D721Med (cell line): ENCODE data around the gene AKAP9.

Experiments used
- DNase-seq: peaks from one replicate; pipeline ENCODE4 v3.0.0; 2011; ENCODE audit warnings: low spot score; ENCODE audit not compliant: insufficient read length
- FAIRE-seq: peaks from 2 replicates; lab custom pipeline; 2011; peaks lifted over from hg19 to GRCh38; lab: Jason Lieb, UNC
- TF ChIP-seq, protein P1 (sequence below): IDR thresholded peaks from 2 replicates; pipeline ENCODE4 v1.5.1; 2012; ENCODE audit warnings: mild to moderate bottlenecking, control low read depth; ENCODE audit not compliant: insufficient read depth; ENCODE audit errors: missing control alignments

Gene AKAP9

DNA sequence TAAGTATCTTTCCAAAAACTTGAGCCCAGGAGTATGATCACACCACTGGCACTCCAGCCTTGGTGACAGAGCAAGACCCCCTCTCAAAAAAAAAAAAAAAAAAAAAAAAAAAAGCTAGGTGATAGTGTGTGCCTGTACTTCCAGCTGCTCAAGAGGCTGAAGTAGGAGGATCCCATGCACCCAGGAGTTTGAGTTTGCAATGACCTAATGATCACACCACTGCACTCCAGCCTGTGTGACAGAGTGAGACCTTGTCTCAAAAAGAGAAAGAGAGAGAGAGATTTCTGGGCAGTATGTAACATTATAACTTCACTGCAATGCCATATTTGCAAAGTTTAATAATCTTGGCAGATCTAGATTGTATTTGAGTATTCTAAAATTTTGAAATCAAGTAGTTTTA, 47.6 kb downstream of the AKAP9 start:
- TF ChIP-seq, protein P1, sequence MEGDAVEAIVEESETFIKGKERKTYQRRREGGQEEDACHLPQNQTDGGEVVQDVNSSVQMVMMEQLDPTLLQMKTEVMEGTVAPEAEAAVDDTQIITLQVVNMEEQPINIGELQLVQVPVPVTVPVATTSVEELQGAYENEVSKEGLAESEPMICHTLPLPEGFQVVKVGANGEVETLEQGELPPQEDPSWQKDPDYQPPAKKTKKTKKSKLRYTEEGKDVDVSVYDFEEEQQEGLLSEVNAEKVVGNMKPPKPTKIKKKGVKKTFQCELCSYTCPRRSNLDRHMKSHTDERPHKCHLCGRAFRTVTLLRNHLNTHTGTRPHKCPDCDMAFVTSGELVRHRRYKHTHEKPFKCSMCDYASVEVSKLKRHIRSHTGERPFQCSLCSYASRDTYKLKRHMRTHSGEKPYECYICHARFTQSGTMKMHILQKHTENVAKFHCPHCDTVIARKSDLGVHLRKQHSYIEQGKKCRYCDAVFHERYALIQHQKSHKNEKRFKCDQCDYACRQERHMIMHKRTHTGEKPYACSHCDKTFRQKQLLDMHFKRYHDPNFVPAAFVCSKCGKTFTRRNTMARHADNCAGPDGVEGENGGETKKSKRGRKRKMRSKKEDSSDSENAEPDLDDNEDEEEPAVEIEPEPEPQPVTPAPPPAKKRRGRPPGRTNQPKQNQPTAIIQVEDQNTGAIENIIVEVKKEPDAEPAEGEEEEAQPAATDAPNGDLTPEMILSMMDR = no peak
- no peak for DNase-seq
- no peak for FAIRE-seq

DNA sequence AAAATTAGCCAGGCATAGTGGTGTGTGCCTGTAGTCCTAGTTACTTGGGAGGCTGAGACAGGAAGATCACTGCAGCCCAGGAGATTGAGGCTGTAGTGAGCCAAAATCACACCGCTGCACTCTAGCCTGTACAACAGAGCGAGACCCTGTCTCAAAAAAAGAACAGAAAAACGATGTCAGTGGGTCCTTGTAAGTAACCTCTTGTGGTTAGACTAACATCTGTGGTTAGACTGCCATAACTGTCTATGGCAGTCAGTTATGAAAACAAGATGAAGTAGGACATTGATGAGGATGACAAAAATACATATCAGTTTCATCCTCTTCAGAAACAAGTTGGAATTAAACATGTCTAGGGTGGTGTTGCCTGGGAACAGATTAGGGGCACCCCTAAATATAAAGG, 53.3 kb downstream of the AKAP9 start:
- DNase-seq = no peak
- TF ChIP-seq, protein P1 = no peak

DNA sequence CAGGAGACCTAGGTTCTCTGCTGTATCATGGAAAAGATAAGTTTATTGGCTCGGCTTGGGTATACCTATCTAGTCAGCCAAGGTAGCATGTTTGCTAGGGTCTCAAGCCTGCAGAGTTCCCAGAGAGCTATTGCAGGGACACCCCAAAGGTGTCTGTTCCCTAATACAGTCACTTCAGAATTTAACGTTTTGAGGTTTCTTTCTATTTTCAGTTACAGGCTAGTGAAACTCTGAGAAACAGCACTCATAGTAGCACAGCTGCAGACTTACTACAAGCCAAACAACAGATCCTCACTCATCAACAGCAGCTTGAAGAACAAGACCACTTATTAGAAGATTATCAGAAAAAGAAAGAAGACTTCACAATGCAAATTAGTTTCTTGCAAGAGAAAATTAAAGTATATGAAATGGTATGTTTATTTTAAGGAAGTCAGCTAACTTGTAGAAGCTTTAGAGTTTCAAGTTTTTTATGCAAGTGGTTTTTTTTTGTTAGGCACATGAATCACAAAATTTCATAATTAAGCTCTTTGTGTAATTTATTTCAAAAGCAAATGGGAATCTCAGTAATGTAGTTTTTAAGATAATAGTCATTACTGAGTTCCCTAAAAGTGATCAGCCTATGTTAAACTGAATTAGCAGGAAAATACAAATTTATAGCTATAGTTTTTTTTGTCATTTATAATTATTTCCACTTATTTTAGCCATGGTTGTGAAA, 54.9 kb downstream of the AKAP9 start:
- TF ChIP-seq, protein P1 = no peak
- FAIRE-seq (no peak), DNase-seq (no peak)

More for the DNA sequence above, 53.3 kb downstream of the AKAP9 start:
- peak; percentile 25 for FAIRE-seq

GRCh38 chr7:91999631-92000565, 59.2 kb downstream of the AKAP9 start:
- no peak for DNase-seq
- TF ChIP-seq, protein P1 = no peak
- FAIRE-seq = no peak

DNA sequence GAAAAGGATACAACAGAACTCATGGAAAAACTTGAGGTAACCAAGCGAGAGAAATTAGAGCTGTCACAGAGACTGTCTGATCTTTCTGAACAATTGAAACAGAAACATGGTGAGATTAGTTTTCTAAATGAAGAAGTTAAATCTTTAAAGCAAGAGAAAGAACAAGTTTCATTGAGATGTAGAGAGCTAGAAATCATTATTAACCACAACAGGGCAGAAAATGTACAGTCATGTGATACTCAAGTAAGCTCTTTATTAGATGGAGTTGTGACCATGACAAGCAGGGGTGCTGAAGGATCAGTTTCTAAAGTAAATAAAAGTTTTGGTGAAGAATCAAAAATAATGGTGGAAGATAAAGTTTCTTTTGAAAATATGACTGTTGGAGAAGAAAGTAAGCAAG, 62.1 kb downstream of the AKAP9 start:
- no peak for FAIRE-seq
- no peak for DNase-seq
- TF ChIP-seq, protein P1 = no peak

GRCh38 chr7:92006046-92006445, 65.4 kb downstream of the AKAP9 start:
- DNase-seq = no peak
- no peak for FAIRE-seq
- TF ChIP-seq, protein P1 = no peak
